ENCODE data around the gene ABAT. TPM values are rescaled to one million over a fixed set of nuclear protein-coding genes. Genes with fewer than 3 reads are reported as not detected.

Gene ABAT
- total RNA-seq, 1 experiment from 2014 or later, result 4.7 TPM

GRCh38 chr16:8720080-8720966 is 45.9 kb downstream of the ABAT start:
- Histone ChIP-seq H2AFZ (ENCODE audit: low read depth, low read length, poor library complexity, severe bottlenecking) (no peak overlapping the region), H3K9ac (ENCODE audit: low read length) (no peak overlapping the region), H3K9me3 (ENCODE audit: control insufficient read depth in 1 of 2, insufficient read depth in 1 of 2, low read depth in 1 of 2, low read length in 2 of 2) (peaks cover 3 to 6% of the 10 kb centered on the region in 2 experiments; a peak in 2 of 4 replicates), H3K4me1 (ENCODE audit: control insufficient read depth in 1 of 2, insufficient read depth in 2 of 2, low read length in 2 of 2) (no peaks in the 10 kb centered on the region), H3K79me2 (ENCODE audit: insufficient read depth, low read length) (no peaks in the 10 kb centered on the region), H3K27me3 (ENCODE audit: insufficient read depth, low read length) (no peaks in the 10 kb centered on the region), H4K20me1 (ENCODE audit: insufficient read depth) (no peaks in the 10 kb centered on the region), H3K36me3 (ENCODE audit: control insufficient read depth in 1 of 2, insufficient read depth in 2 of 2, low read length in 2 of 2) (no peaks in the 10 kb centered on the region), H3K4me3 (replicated peaks in 1 of 2; ENCODE audit: low read depth in 1 of 2, low read length in 2 of 2) (no peak overlapping the region), H3K9me2 (ENCODE audit: insufficient read depth) (no peaks in the 10 kb centered on the region), H3K27ac (ENCODE audit: low read depth, low read length) (no peak overlapping the region), H3K4me2 (ENCODE audit: low read length) (no peak overlapping the region)
- CTCF ChIA-PET, result no interaction called here
- RAD21 ChIA-PET (ENCODE audit: low non-redundant PET in 1 of 2, low total read pairs in 2 of 2, uncharacterized antibody in 2 of 2, unreplicated experiment in 2 of 2), result no interaction called here
- DNase-seq (ENCODE audit: low read depth, low spot score), result no peak
- ATAC-seq, result no peak
- no TSS peak for BruUV-seq (replicated peaks)
- POLR2A ChIA-PET, result no interaction called here
- no peak for TF ChIP-seq SRF (IDR thresholded peaks at IDR 0.05; ENCODE audit: low read depth)
- TF ChIP-seq FOSL1 (IDR thresholded peaks at IDR 0.05; ENCODE audit: low read depth), result no peak
- TF ChIP-seq POLR2AphosphoS5 (IDR thresholded peaks at IDR 0.05; ENCODE audit: low read depth, low read length), result no peak
- no peak for TF ChIP-seq TCF7L2 (IDR thresholded peaks at IDR 0.05; ENCODE audit: borderline replicate concordance, extremely low read depth, insufficient read depth, insufficient read length)
- TF ChIP-seq ZNF274 (IDR thresholded peaks at IDR 0.05; ENCODE audit: low read depth, low read length), result no peak
- TF ChIP-seq RAD21 (IDR thresholded peaks at IDR 0.05; ENCODE audit: low read depth), result no peak
- no peak for TF ChIP-seq ELF1 (IDR thresholded peaks at IDR 0.05; ENCODE audit: borderline replicate concordance, low read depth)
- TF ChIP-seq ATF3 (IDR thresholded peaks at IDR 0.05), result no peak
- TF ChIP-seq ZFX (IDR thresholded peaks at IDR 0.05), result no peak
- TF ChIP-seq EZH2 (IDR thresholded peaks at IDR 0.05), result no peak
- no peak for TF ChIP-seq JUND (IDR thresholded peaks at IDR 0.05)
- no peak for TF ChIP-seq REST (IDR thresholded peaks at IDR 0.05; ENCODE audit: low read depth)
- no peak for TF ChIP-seq EGR1 (IDR thresholded peaks at IDR 0.05; ENCODE audit: low read depth)
- intact Hi-C loops (cut with micrococcal nuclease), result no loop called here
